ENCODE results near the gene REEP1.

- TF ChIP-seq POLR2A (IDR thresholded peaks at IDR 0.05) (no peak), CTCF (IDR thresholded peaks at IDR 0.05) (peak in 1 of 6 experiments; percentile 2)
These were observed 30.0 kb upstream of the REEP1 start for GRCh38 chr2:86367499-86367777.

Data from Peyer's patch (tissue), 4 donors.